SJSA1 (cell line): Measurements from ENCODE around the gene CWF19L2. TPM values are rescaled to one million over a fixed set of nuclear protein-coding genes. Genes with fewer than 3 reads are reported as not detected.
A peak's percentile ranks its signal among the peaks of the same experiment; 100 is the strongest.
"Not testable (repeated sequence)": the region's sequence is repeated elsewhere in the genome, so short reads cannot be mapped to it uniquely, and the experiment has no call there.

Source experiments
- DNase-seq, 2 experiments: peaks; one replicate each; pipeline ENCODE4 v3.0.0-alpha.2; 2015 to 2020; ENCODE audit warnings: low spot score in 2 of 2, low read depth in 1 of 2
- H3K27ac ChIP-seq: fragments of 250-450 bp; sonication (Bioruptor Pico); 2 replicates; pipeline ENCODE4 v1.5.1; 2020; ENCODE audit warnings: mild to moderate bottlenecking, moderate library complexity
- H3K27me3 ChIP-seq: fragments of 250-450 bp; sonication (Bioruptor Pico); replicated peaks from 2 replicates; pipeline ENCODE4 v1.5.1; 2020; ENCODE audit warnings: mild to moderate bottlenecking, moderate library complexity
- H3K36me3 ChIP-seq: fragments of 250-450 bp; sonication (Bioruptor Pico); 2 replicates; pipeline ENCODE4 v1.5.1; 2020; ENCODE audit warnings: mild to moderate bottlenecking
- H3K4me1 ChIP-seq: fragments of 250-450 bp; sonication (Bioruptor Pico); replicated peaks from 2 replicates; pipeline ENCODE4 v1.6.1; 2021; ENCODE audit warnings: mild to moderate bottlenecking
- H3K4me3 ChIP-seq: fragments of 250-450 bp; sonication (Bioruptor Pico); 2 replicates; pipeline ENCODE4 v1.5.1; 2020; ENCODE audit warnings: mild to moderate bottlenecking
- H3K9me3 ChIP-seq: fragments of 250-450 bp; sonication (Bioruptor Pico); replicated peaks from 2 replicates; pipeline ENCODE4 v1.5.1; 2020; ENCODE audit warnings: mild to moderate bottlenecking
- total RNA-seq: library from RNA; depleted of rRNA; stranded (reverse); fragments of >200 nt; shearing (Covaris generic); gene quantifications from 2 replicates; pipeline ENCODE4 v1.2.3, GENCODE V29; 2014; rRNA removed

Gene CWF19L2
- total RNA-seq, result 5.6 and 6.6 TPM in 2 replicates

DNA sequence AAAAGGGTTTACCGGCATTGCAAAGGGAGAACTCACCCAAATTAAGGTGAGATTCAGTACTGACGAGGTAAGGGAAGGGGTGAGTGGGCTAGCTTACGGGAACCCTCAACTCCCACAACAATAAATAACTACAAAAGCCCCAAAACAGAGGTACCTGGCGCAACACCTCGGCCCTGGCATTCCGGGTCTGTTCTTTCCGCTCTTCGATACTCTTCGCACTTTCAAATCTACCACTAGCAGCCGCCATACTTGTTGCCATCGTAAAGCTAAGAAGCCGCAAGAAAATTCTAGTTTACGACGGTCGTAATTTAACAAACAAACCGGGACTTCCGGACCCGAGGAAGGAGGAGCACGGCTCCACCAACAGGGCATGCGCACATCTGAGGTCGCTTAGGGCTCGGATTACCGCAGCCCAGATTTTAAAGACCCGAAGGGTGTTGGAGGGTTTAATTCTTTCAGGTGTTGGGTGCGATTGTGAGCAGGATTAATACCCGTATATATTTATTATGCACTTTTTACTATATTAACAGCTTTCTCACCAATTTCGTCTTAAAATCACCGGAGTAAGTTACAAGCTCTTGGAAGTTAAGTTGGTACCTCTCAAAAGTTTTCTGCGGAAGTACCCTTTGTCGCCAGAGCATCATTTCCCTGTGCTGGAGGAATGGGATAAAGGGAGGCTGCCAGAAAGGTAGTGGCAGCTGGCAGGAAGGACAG is at the start of gene CWF19L2:
Gene CWF19L2, minus strand, starts transcription at position 268 of the 714 bp plus-strand sequence. Its CDS starts 9 bp downstream, at position 259.
- DNase-seq, result peak; percentile 68 to 75
- no peaks in the 10 kb centered on the region for H3K9me3 ChIP-seq
- H3K4me3 ChIP-seq, result peak within 1 kb of the TSS; percentile 52
- H3K27me3 ChIP-seq, result no peaks in the 10 kb centered on the region
- peak within 1 kb of the TSS; percentile 31; the same call in 1 of the 2 replicates for H3K27ac ChIP-seq
- no peaks in the 10 kb centered on the region for H3K4me1 ChIP-seq
- no peaks in the 10 kb centered on the region for H3K36me3 ChIP-seq

DNA sequence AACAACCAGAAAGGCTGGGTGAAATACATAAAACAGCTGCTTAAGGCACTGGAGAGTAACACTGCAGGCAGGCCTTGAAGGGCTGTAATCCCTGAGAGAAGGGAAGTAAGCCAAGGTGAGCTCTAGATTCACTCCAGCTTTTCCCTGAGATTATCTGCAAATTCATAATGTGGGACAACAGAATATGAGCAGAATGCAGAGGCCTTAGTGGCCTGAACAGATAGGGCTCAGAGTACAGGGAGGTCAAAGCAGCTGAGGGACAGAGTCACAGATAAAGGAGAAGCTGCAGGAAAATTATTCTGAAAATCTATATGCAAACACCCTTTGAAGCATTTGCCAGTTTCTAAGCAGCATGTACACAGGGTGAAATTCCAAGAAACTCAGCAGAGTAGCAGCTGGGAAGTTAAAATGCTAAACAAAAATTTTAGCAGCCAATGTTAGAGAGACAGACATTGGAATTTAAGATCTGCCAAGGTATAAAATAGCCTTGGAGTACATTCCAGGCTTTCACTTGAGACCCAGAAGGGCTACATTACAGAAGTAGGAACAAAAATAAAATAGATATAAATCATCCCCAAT is 48.1 kb upstream of the CWF19L2 start:
- no peak overlapping the region for H3K4me3 ChIP-seq

DNA sequence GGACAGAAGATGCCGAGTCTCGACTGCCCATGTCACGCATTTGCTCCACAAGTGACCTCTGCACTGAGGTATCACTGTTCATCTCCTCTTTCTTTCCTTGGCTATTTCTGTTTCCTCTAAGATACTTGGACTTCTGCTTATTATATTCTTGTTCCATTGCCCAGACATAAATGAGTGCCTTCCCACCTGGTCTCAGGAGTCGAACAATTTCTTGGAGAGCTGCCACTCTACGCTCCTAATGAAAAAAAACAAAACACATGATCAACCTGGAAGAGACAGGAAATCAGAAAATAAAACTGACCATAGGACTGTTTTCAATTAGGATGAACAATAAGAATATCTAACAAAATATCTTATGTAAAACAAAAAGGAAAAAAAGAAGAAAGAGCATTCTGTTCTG is 47.4 kb upstream of the CWF19L2 start:
- no peak for DNase-seq

More for the DNA sequence above, 48.1 kb upstream of the CWF19L2 start:
- no peaks in the 10 kb centered on the region for H3K9me3 ChIP-seq
- DNase-seq, result no peak
- no peaks in the 10 kb centered on the region for H3K27me3 ChIP-seq
- H3K36me3 ChIP-seq, result no peaks in the 10 kb centered on the region
- no peaks in the 10 kb centered on the region for H3K4me1 ChIP-seq
- no peak overlapping the region for H3K27ac ChIP-seq

DNA sequence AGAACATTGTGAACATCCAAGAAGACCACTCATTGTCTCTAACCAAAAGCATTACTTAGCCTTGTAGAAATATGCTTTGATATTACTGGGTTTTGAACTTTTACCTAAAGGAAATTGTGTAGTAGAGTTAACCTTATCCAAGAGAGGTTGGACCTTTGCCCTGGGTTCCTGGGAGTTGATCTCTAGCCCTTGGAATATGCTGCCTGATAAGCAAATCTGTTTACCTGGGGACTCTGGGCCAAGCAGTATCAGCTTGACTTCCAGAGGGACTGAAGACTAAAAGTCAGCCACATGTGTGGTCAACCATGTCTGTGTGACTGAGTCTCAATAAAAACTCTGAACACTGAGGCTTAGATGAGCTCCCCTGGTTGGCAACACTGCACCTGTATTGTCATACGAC is 44.1 kb upstream of the CWF19L2 start:
- Histone ChIP-seq H3K4me1 (no peaks in the 10 kb centered on the region), H3K9me3 (no peaks in the 10 kb centered on the region), H3K36me3 (no peaks in the 10 kb centered on the region), H3K4me3 (no peak overlapping the region), H3K27me3 (no peaks in the 10 kb centered on the region), H3K27ac (no peak overlapping the region)
- DNase-seq, result no peak

More for the DNA sequence above, 47.4 kb upstream of the CWF19L2 start:
- no peaks in the 10 kb centered on the region for H3K27me3 ChIP-seq
- no peaks in the 10 kb centered on the region for H3K36me3 ChIP-seq
- no peaks in the 10 kb centered on the region for H3K4me1 ChIP-seq
- H3K4me3 ChIP-seq, result no peak overlapping the region
- H3K27ac ChIP-seq, result no peak overlapping the region
- no peaks in the 10 kb centered on the region for H3K9me3 ChIP-seq

DNA sequence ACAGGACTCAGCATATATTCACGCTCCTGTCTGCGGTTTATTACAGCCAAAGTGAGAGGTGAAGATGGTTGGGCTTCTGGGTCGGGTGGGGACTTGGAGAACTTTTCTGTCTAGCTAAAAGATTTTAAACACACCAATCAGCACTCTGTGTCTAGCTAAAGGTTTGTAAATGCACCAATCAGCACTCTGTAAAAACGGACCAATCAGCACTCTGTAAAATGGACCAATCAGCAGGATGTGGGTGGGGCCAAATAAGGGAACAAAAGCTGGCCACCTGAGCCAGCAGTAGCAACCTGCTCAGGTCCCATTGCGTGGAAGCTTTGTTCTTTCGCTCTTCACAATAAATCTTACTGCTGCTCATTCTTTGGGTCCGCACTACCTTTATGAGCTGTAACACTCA is 39.7 kb upstream of the CWF19L2 start:
- not testable (repeated sequence) for H3K9me3 ChIP-seq, H3K4me3 ChIP-seq, H3K27me3 ChIP-seq, H3K27ac ChIP-seq, H3K36me3 ChIP-seq, DNase-seq
- peaks cover 30% of the 10 kb centered on the region for H3K4me1 ChIP-seq

DNA sequence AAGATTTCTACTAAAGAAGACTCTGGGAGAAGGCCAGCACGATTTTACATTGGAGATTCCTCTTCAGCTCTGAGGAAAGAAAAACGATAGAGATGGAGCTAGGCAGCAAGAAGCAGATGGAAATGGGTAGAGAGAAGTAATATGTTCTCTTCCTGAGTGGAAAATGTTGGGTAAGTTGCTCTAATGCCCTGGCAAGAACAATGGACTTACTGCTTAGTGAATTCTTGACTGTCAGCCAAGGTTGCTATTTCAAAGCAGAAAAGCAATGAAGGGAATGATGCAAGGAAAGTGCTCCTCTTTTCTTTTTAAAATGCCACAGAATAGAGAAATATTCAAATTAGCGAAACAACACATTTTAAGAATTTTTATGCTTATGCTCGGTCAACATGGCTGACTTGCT is 38.4 kb upstream of the CWF19L2 start:
- DNase-seq, result peak in 1 of 2 experiments; percentile 10
- H3K9me3 ChIP-seq, result no peaks in the 10 kb centered on the region
- H3K27ac ChIP-seq, result peak overlapping the region; percentile 52
- H3K4me1 ChIP-seq, result peaks cover 30% of the 10 kb centered on the region
- no peaks in the 10 kb centered on the region for H3K27me3 ChIP-seq
- H3K4me3 ChIP-seq, result no peak overlapping the region
- no peaks in the 10 kb centered on the region for H3K36me3 ChIP-seq

DNA sequence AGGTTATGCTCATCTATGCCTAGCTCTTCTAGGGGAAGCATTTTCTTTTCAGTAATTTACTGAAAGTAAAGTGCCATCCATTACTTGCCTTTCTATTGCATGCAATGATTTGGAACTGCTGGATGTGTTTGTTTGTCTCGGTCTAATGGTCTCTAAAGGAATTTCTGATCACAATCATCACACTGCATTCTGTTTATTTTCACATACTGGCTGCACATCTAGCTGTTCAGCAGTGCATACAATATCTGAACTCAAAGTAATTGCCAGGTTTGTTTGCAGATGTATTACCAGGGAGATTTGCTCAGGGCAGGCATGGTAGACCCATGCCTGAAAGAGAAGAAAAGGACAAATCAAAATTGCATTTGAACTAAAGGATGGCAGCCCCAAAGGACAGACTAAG is 36.4 kb upstream of the CWF19L2 start:
- Histone ChIP-seq H3K9me3 (no peaks in the 10 kb centered on the region), H3K27ac (no peak overlapping the region), H3K4me3 (no peak overlapping the region), H3K4me1 (peaks cover 30% of the 10 kb centered on the region), H3K27me3 (no peaks in the 10 kb centered on the region), H3K36me3 (no peaks in the 10 kb centered on the region)
- DNase-seq, result peak in 1 of 2 experiments; percentile 21

DNA sequence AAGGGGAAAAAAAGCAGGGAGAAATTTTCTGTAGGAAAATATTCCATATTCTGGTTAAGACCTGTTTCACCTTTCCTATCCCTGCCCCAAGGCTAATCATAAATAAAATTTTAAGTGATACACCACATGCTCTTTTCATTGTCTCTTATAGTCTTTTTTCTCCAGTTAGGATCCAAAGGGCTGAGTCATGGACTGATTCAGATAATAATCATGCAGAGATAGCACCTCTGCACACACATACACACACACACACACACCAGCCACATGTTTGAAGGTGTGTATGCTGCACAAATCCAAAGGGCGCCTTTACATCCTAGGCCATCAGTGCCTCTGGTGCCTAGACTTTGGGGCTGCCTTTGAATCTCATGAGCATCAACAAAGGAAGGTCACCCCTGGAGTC is 35.5 kb upstream of the CWF19L2 start:
- Histone ChIP-seq H3K4me1 (peaks cover 30% of the 10 kb centered on the region), H3K9me3 (no peaks in the 10 kb centered on the region), H3K36me3 (no peaks in the 10 kb centered on the region), H3K27me3 (no peaks in the 10 kb centered on the region), H3K27ac (no peak overlapping the region), H3K4me3 (no peak overlapping the region)
- DNase-seq, result peak in 1 of 2 experiments; percentile 13

DNA sequence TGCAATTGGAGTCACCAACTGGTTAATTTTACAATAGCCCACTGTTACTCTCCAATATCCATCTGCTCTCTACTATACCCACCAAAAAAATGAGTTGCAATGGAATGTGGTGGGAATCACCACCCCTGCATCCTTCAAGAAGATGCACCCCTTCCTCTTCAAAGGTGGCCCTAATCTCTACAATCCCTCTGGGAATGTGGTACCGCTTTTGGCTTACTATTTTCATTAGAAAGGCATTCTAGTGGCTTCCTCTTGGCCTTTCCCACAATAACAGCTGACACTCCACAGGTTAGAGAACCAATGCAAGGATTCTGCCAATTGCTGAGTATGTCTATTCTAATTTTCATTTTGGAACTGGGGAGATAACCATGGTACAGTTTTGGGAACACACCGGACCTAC is 33.2 kb upstream of the CWF19L2 start:
- no peak for DNase-seq
- Histone ChIP-seq H3K9me3 (no peaks in the 10 kb centered on the region), H3K27ac (no peak overlapping the region), H3K36me3 (no peaks in the 10 kb centered on the region), H3K27me3 (no peaks in the 10 kb centered on the region), H3K4me1 (peaks cover 26% of the 10 kb centered on the region), H3K4me3 (no peak overlapping the region)

DNA sequence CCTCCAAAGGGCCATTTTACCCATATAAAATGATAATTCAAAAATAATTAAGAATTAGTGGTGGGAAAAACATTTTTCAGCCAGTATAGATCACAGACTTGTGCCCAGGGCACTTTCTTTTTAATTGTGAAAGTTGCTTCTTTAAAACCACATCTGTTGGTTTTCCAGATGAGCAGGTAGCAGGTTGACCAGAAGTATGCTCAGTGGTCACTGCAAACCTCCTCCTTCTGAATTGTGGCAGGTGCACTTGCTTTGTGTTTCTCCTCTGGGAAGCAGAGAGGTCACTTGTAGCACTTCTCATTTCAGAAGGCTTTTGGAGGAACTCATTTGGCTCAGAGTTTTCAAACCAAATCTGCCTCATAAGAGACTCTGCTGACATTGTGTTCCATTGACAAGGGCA is 24.6 kb upstream of the CWF19L2 start:
- Histone ChIP-seq H3K36me3 (no peaks in the 10 kb centered on the region), H3K9me3 (no peaks in the 10 kb centered on the region), H3K4me1 (no peaks in the 10 kb centered on the region), H3K27ac (no peak overlapping the region), H3K4me3 (no peak overlapping the region), H3K27me3 (no peaks in the 10 kb centered on the region)
- no peak for DNase-seq

DNA sequence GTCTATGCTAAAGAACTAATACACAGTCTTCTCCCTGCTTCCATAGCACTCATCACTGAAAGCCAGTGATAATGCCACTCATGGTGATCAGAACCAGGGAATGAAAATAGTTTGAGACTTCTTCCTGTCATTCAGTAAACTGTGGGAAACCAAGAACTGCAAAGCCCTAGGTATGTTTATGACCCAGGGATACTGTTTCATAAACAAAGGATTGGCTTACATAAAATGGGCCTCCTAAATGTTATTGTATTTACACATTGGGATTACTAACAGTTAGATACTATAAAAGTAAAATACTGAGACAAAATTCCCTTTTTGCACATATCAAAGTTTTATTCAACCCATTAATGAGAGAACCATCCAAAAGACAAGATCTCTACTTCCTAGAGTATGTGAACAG is 21.3 kb upstream of the CWF19L2 start:
- no peak for DNase-seq
- Histone ChIP-seq H3K4me3 (no peak overlapping the region), H3K9me3 (no peaks in the 10 kb centered on the region), H3K4me1 (no peaks in the 10 kb centered on the region), H3K27me3 (no peaks in the 10 kb centered on the region), H3K27ac (no peak overlapping the region), H3K36me3 (no peaks in the 10 kb centered on the region)

DNA sequence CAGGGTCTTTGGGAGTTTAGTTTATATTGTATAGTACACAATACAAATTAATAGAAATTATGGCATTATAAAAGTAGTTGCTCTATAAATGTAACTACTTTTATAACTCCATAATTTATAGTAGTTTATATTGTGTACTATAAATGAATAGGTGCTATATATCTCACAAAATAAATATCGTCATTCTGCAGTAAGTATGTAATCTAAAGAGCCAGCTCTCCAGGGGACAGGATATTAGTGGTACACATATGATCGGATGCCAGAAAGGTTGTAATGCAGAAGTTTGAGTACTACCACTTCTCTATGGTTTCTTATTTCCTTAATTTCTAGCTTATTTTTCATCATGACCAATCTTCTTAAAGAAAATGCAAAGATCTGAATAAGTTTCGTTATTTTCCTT is 20.2 kb upstream of the CWF19L2 start:
- Histone ChIP-seq H3K27ac (no peak overlapping the region), H3K27me3 (no peaks in the 10 kb centered on the region), H3K9me3 (no peaks in the 10 kb centered on the region), H3K36me3 (no peaks in the 10 kb centered on the region), H3K4me1 (no peaks in the 10 kb centered on the region), H3K4me3 (no peak overlapping the region)
- DNase-seq, result no peak

DNA sequence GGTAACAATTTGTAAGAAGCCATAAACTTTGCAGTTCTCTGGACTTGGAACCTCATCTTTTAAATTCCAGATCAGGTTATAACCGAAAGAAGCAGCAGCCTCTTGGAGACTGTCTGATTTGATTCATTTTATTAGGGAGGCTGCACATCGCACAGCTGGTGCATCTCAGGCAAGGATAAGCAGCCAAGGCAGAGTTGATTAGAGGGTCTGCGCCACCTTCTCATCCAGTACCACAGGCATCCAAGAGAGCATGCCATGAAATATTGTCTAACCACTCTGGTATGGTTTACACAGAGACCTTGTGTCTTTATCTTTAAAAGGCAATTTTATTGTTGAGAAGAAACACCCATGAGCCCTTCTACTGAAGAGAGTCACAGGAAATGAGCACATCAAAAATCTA is 16.2 kb upstream of the CWF19L2 start:
- no peaks in the 10 kb centered on the region for H3K36me3 ChIP-seq
- H3K4me1 ChIP-seq, result no peaks in the 10 kb centered on the region
- no peaks in the 10 kb centered on the region for H3K27me3 ChIP-seq
- DNase-seq, result no peak
- no peak overlapping the region for H3K4me3 ChIP-seq
- H3K9me3 ChIP-seq, result no peaks in the 10 kb centered on the region
- H3K27ac ChIP-seq, result no peak overlapping the region

DNA sequence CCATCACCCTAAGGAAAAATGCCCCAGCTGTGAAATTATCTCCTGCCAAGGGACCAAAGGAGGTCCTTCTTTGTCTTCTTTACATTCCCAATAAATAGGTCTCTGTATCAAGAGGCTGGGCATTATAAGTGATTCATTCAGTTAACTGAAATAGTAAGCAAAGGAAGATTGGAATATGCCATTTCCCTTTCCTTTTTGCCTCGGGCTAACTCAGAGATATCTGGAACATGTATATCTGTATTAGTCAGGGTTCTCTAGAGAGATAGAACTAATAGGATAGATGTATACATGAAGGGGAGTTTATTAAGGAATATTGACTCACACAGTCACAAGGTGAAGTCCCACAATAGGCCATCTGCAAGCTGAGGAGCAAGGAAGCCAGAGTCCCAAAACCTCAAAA is 15.3 kb upstream of the CWF19L2 start:
- Histone ChIP-seq H3K27ac (no peak overlapping the region), H3K4me1 (no peaks in the 10 kb centered on the region), H3K4me3 (no peak overlapping the region), H3K36me3 (no peaks in the 10 kb centered on the region), H3K9me3 (no peaks in the 10 kb centered on the region), H3K27me3 (no peaks in the 10 kb centered on the region)
- DNase-seq, result no peak
